IPS-20b (cell line): ENCODE measurements around the gene BIN1.
A peak's percentile ranks its signal among the peaks of the same experiment; 100 is the strongest.

Source experiments
- H3K27ac ChIP-seq: one replicate; pipeline ENCODE4 v1.5.1; 2013; ENCODE audit warnings: low read length
- H3K27me3 ChIP-seq: 2 replicates; pipeline ENCODE4 v1.6.1; 2013; ENCODE audit warnings: mild to moderate bottlenecking, low read length, inconsistent platforms; ENCODE audit not compliant: insufficient read depth
- H3K36me3 ChIP-seq: 2 replicates; pipeline ENCODE4 v1.6.1; 2013; ENCODE audit warnings: low read depth, mild to moderate bottlenecking, inconsistent platforms, low read length, moderate library complexity; ENCODE audit not compliant: insufficient read depth
- H3K4me1 ChIP-seq: 2 replicates; pipeline ENCODE4 v1.6.1; 2013; ENCODE audit warnings: mild to moderate bottlenecking, control low read depth, inconsistent platforms, low read length, moderate library complexity; ENCODE audit not compliant: insufficient read depth
- H3K4me3 ChIP-seq: 2 replicates; pipeline ENCODE4 v1.5.1; 2013; ENCODE audit warnings: mild to moderate bottlenecking, low read length, inconsistent platforms
- H3K9ac ChIP-seq: 2 replicates; pipeline ENCODE4 v1.6.1; 2013; ENCODE audit warnings: low read depth, mild to moderate bottlenecking, inconsistent platforms, low read length, moderate library complexity
- H3K9me3 ChIP-seq: 2 replicates; pipeline ENCODE4 v1.6.1; 2013; ENCODE audit warnings: mild to moderate bottlenecking, low read depth, low read length, inconsistent platforms; ENCODE audit not compliant: insufficient read depth

The BIN1 gene

DNA sequence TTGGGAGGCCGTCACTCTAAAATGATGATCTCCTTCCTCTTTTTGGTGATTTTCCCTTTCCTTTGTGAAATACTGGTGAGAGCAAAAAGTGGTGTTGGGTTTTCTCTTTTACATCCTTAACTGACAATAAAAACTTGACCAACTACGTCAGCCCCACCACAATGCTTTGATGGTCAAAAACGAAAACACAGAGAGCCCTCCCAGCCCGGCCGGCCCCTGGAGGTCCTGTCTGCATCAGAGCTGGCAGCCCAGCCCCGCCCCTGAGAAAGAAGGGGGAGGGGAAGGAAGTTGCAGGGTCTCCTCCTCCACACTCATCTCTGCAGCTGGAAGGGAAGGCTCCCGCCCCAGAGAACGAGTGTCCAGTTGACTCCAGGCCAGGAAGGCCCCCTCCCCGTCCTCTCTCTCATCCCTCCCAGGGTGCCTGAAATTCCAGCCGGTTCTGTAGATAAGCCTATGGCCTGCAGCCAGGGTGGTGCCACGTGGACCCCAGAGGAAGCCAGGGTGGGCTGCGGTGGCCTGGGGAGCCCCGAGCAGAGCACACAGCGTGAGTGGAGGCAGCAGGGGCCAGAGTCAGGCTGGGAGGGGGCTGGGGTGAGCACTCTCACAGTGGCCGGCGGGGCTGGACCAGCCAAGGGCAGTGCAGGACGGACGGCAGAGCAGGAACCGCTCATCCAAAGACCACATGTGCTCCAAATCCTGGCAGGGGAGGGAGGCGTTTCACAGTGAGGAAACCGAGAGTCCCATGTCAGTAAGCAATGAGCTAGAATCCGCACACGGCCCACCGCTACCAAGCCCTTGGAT lies 19.8 kb downstream of the BIN1 start:
- Histone ChIP-seq H3K27ac (peak overlapping the region; percentile 16), H3K9ac (peak overlapping the region; percentile 63; the same call in 1 of the 2 replicates), H3K9me3 (no peaks in the 10 kb centered on the region), H3K27me3 (no peaks in the 10 kb centered on the region), H3K36me3 (no peaks in the 10 kb centered on the region), H3K4me3 (peak overlapping the region; percentile 20; the same call in 1 of the 2 replicates), H3K4me1 (peaks cover 15% of the 10 kb centered on the region; the same call in 1 of the 2 replicates)

DNA sequence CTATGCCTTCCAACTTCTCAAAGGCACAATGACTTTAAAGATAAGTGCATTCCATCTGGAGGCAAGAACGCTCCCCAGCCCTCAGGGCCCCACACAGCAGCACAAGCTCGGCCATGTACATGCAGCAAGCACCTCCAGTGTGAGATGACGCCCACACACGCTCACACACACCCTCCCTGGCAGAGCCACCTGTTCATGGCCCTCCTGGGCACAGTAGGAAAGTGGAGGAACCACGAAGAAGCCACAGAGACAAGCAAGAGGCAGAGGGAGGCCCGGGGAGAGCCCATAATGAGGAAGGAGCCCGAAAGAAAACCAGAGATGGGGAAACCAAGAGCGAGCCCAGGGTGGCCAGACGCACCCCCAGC lies 21.7 kb downstream of the BIN1 start:
- Histone ChIP-seq H3K27ac (no peak overlapping the region), H3K36me3 (no peaks in the 10 kb centered on the region), H3K4me1 (peaks cover 15% of the 10 kb centered on the region; the same call in 1 of the 2 replicates), H3K27me3 (no peaks in the 10 kb centered on the region), H3K9me3 (no peaks in the 10 kb centered on the region), H3K4me3 (no peak overlapping the region), H3K9ac (no peak overlapping the region)

DNA sequence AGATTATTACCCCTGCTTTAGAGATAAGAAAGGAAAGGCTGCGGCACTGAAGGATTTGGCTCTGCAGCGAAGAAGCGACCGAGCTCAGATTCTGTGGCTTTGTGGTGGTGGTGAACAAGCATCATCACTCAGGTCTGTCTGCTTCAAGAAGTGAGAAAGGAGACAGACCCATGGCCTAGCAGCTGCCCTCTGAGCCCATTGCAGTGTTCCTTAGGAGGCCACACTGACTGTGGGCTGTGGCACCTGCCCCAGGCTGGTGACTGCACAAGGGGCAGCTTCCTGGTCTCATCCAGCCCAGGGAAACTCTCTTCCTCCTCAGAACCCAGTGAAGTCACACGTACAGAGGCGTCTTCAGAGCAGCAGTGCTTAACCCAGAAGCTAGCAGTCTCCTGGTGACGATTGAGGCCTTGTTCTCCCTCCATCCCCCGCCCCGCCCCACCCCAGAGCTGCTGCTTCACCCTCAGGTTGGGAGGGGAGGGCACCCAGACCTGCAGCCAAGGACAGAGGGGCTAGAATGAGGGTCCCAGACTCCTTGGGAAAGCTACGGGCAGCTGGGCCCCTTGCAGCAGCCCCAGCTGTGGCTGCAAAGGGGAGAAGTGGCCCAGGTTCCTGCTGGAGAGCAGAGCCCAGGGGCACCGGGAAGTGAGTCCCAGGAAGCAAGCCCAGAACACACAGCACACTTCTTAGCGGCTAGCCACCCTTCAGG lies 22.2 kb downstream of the BIN1 start:
- H3K27ac ChIP-seq: no peak overlapping the region
- H3K4me3 ChIP-seq: no peak overlapping the region
- H3K9ac ChIP-seq: no peak overlapping the region

DNA sequence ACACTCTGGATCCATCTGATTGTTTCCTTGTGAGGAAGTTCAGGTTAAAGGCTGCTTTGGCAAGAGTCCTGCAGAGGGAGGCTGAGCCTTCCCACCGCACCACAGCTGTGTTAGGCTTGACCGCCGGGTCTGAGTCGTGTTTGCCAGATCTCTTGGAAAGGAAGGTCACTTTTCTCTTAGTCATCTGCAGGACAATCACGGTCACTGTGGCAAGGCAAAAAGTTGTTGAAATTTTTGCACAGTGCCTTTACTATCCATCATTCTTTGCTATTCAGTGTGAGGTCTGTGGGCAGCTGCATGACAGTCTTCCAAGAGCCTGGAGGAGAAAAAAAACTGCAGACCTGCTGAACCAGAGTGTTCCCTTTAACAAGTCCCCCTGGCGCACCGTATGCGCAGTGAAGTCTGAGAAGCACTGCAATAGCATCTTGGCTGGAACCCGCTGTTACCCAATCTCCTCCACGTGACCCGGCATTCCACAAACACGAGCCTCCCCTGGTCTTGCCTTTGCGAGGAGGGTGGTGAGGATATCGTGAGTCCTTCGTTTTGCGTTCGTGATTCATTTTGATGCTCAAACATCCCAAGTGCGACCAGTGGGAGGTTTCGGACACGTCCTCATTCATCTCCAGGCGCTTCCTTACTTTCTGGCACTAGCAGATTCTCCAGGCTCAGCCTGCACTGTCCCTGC lies 23.0 kb downstream of the BIN1 start:
- Histone ChIP-seq H3K4me3 (no peak overlapping the region), H3K9ac (no peak overlapping the region), H3K36me3 (no peaks in the 10 kb centered on the region), H3K9me3 (no peaks in the 10 kb centered on the region), H3K27ac (no peak overlapping the region), H3K4me1 (peaks cover 15% of the 10 kb centered on the region; the same call in 1 of the 2 replicates), H3K27me3 (no peaks in the 10 kb centered on the region)

More for the DNA sequence above, 22.2 kb downstream of the BIN1 start:
- H3K36me3 ChIP-seq: no peaks in the 10 kb centered on the region
- H3K9me3 ChIP-seq: no peaks in the 10 kb centered on the region
- H3K27me3 ChIP-seq: no peaks in the 10 kb centered on the region
- peaks cover 15% of the 10 kb centered on the region; the same call in 1 of the 2 replicates for H3K4me1 ChIP-seq

DNA sequence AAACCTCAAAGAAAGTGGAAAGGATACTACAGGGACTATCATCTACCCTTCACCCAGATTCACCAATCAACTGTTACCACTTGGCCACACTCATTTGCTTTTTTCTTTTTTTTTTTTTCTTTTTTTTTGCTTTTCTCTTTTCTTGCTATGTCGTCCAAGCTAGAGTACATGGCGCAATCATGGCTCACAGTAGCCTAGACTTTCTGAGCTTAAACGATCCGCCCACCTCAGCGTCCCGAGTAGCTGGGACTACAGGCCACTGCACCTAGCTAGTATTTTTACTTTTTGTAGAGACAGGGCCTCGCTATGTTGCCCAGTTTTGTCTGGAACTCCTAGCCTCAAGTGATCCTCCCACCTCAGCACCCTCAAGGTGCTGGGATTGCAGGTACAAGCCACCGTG lies 24.0 kb downstream of the BIN1 start:
- Histone ChIP-seq H3K27me3 (no peaks in the 10 kb centered on the region), H3K27ac (no peak overlapping the region), H3K9ac (no peak overlapping the region), H3K4me3 (no peak overlapping the region), H3K9me3 (no peaks in the 10 kb centered on the region), H3K4me1 (peaks cover 15% of the 10 kb centered on the region; the same call in 1 of the 2 replicates), H3K36me3 (no peaks in the 10 kb centered on the region)

DNA sequence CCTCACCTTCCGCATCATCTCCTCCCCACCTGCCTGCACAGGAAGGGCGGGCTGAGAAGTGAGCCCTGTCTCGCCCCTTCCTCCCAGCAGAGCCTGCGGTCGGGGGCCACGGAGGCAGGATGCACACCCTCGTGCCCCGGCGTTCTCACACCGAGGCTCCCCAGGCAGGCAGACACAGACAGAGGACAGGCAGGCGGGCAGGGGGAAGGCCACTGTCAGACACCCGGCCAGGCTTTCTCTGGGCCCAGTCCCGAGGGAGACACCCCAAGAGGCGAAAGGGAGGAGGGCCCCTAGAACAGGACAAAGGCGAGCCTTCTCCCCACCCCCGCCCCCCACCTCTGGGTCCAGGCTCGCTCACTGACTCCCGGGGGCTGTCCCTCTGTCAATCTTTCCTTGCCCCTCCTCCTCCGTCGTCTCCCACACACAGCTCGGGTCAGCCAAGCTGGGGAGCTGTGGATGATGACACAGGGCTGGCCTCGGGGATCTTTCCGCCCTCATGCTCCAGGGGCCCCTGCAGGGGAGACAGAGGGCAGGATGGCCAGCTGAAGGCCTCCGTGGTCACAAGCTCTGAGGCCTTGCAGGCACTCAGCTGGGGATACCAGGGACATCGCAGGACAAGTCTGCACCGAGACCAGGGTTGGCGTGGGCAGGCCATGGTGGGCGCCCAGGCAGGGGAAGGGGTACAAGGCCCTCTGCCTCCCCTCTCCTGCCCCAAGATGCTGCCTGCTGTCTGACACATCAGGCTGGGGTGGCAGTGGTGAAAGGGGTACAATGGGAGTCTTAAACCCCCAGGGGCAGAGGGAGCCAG lies 24.9 kb downstream of the BIN1 start:
- no peaks in the 10 kb centered on the region for H3K9me3 ChIP-seq
- no peak overlapping the region for H3K27ac ChIP-seq
- no peak overlapping the region for H3K9ac ChIP-seq
- H3K4me1 ChIP-seq: peaks cover 8% of the 10 kb centered on the region; the same call in 1 of the 2 replicates
- H3K36me3 ChIP-seq: no peaks in the 10 kb centered on the region
- no peaks in the 10 kb centered on the region for H3K27me3 ChIP-seq
- H3K4me3 ChIP-seq: no peak overlapping the region

DNA sequence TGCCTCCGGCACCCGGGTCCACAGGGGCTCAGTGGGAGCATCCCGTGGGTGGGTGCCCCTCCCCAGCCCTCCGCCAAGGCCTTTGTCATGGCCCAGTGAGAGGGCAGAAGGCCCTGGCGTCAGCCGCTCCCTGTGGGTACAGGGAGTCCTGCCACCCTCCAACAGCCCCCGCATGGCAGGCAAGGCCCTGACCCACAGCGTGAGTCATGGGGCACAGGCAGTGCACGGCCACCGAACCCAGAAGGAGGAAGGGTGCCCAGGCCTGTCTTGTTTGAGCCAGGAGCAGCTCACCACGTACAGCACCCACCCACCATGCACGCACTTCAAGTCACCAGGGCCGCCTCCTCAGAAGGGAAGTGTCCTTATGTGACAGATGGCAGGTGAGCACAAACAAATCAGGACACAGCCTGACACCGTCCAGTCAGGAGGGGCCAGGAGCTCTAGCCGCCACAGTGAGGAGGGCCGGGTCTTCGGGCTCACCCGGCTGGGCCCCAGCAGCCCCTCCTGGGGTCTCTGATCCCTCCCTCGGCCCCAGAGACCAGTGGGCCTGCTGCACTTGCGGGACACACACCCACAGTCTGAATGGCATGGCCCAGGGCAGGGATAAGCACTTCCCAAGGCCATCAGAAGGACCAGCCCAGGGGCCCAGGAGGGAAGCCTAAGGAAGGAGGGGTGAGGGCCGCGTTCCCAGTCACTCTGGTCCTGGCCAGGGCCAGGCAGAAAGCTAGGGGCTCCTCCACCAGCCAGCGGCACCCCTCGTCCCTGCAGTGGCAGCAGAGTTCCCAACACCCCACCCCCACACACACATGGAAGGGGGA lies 25.8 kb downstream of the BIN1 start:
- H3K9me3 ChIP-seq: no peaks in the 10 kb centered on the region
- H3K9ac ChIP-seq: no peak overlapping the region
- H3K4me1 ChIP-seq: peaks cover 5% of the 10 kb centered on the region; the same call in 1 of the 2 replicates
- H3K36me3 ChIP-seq: no peaks in the 10 kb centered on the region
- H3K27ac ChIP-seq: no peak overlapping the region
- H3K4me3 ChIP-seq: no peak overlapping the region
- no peaks in the 10 kb centered on the region for H3K27me3 ChIP-seq

DNA sequence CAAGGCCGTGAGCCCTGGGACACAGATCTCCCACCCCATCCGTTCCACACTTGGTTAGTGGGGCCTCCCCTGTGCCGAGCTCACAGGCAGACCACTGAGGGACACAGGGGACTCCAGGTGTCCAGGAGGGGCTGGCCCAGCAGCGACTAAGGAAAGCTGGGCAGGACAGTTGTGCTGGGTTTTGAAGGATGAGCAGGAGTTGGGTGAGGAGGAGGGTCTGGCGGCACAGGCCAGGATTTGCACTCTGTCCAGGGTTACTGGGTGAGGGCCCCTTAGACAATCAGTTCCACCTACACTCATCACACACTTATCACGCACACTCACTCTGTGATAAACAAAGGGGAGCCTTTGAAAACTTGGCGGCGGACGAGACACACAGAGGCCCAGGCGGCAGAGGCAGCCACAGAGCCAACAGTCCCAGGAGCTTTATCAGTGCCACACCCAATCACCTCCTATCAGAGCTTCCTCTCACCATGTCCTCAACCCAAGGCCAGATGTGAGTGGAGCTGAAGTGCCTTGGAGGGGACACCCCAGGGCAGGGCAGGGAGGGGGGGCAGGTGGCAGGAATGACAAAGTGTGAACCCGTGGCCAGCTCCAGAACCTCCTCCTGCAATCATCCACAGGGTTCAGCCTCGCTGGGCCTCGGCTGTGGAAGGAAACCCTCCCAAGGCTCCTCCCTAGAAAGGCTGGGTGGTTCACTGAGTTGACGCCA lies 26.6 kb downstream of the BIN1 start:
- Histone ChIP-seq H3K9ac (no peak overlapping the region), H3K4me1 (peaks cover 4% of the 10 kb centered on the region; the same call in 1 of the 2 replicates), H3K9me3 (no peaks in the 10 kb centered on the region), H3K27ac (no peak overlapping the region), H3K36me3 (no peaks in the 10 kb centered on the region), H3K27me3 (no peaks in the 10 kb centered on the region), H3K4me3 (no peak overlapping the region)

DNA sequence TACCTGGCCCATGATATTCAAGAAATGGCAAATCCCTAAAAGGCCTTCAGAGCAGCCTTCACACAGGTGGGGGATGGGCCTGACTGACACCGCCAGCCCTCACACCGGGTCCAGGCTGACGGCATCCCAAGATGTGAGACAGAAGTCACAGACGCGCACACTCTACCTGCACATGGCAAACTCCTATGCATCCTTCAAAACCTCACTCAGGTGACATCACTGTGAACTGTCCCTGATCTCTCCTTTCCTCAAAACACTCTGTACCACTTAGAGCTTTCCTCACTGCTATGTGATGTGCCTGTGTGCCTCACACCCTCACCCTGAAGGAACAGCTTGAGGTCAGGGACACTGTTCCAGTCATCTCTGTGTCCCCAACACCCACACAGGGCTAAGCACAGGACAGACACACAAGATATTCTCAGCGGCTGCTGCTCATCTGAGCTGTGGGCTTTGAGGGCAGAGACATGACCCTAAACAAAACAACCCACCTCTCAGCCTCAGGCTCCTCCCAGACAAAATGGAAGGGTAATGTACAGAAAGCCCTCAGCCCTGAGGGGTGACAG lies 27.5 kb downstream of the BIN1 start:
- H3K27me3 ChIP-seq: no peaks in the 10 kb centered on the region
- no peak overlapping the region for H3K9ac ChIP-seq
- H3K4me1 ChIP-seq: no peaks in the 10 kb centered on the region
- no peak overlapping the region for H3K4me3 ChIP-seq
- no peak overlapping the region for H3K27ac ChIP-seq
- H3K9me3 ChIP-seq: no peaks in the 10 kb centered on the region
- no peaks in the 10 kb centered on the region for H3K36me3 ChIP-seq

DNA sequence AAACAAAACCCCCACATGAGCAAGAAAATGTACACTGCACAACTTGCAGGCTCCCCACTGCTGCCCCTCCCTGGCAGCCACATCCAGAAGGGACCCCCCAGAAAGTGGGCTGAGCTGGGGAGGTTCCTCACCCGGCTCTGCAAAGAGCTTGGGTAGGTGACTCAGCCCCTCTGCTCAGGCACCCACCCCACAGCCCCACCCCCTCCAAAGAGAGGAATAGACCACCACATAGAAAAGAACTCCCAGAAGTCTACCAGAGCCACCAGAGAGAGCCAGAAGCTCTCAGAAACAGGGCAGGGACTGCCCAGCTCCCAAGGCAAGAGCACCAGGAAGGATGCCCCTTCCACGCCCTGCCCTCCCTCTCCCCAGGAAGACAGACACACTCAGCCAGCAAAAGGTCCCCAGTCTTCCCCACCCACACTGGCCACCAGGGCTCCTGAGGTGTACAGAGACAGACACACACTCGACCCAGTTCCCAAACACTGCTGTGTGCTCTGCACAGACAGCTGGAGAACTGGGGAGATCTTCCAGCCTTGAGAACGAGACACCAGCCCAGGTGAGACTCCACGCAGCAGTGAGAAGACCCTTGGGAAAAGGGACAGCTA lies 28.2 kb downstream of the BIN1 start:
- H3K4me3 ChIP-seq: no peak overlapping the region
- H3K27me3 ChIP-seq: no peaks in the 10 kb centered on the region
- H3K9ac ChIP-seq: no peak overlapping the region
- H3K9me3 ChIP-seq: no peaks in the 10 kb centered on the region
- no peaks in the 10 kb centered on the region for H3K36me3 ChIP-seq
- H3K4me1 ChIP-seq: no peaks in the 10 kb centered on the region
- H3K27ac ChIP-seq: no peak overlapping the region
